Right ventricle myocardium superior (tissue), 1 donor: ENCODE results near the gene SH3GL3. TPM values are rescaled to one million over a fixed set of nuclear protein-coding genes. Genes with fewer than 3 reads are reported as not detected.

Experiments used
- ATAC-seq: fragments of 200-7000 bp; cut with Tn5 transposase; one replicate; pipeline ENCODE4 v1.9.1; 2020; ENCODE audit warnings: mild to moderate bottlenecking; ENCODE audit not compliant: poor library complexity
- DNase-seq: peaks from one replicate; pipeline ENCODE4 v3.0.0-alpha.2; 2020
- intact Hi-C: fragments of 100-400 bp; cut with DNase I; formaldehyde crosslinking; loops from one replicate; pipeline ENCODE4 v1.11.2; 2022
- total RNA-seq: library from RNA; stranded (reverse); fragmentation: NEBNext Ultra II Directional; extraction: Animal tissue kit (Norgen Biotek cat#: 25700); gene quantifications from one replicate; pipeline ENCODE4 v1.2.1, GENCODE V29; 2021
- donor health status: DM: no; HTN: yes; CAD: no; lungs with severe emphysema.

SH3GL3 gene
- total RNA-seq, 1 donor from 2014 or later = not detected

- ATAC-seq (no peak), DNase-seq (no peak)
- intact Hi-C loops = no loop called here
Measured at GRCh38 chr15:83491486-83491885, 44.3 kb downstream of the SH3GL3 start.

GRCh38 chr15:83496766-83497165, 49.6 kb downstream of the SH3GL3 start:
- intact Hi-C loops = no loop called here
- ATAC-seq (no peak), DNase-seq (no peak)

GRCh38 chr15:83498374-83498773, 51.2 kb downstream of the SH3GL3 start:
- intact Hi-C loops = no loop called here
- no peak for DNase-seq
- no peak for ATAC-seq

GRCh38 chr15:83498801-83499200, 51.7 kb downstream of the SH3GL3 start:
- DNase-seq (no peak), ATAC-seq (no peak)
- intact Hi-C loops = no loop called here

- DNase-seq = no peak
- ATAC-seq = no peak
- intact Hi-C loops = no loop called here
Measured at GRCh38 chr15:83499476-83499875, 52.3 kb downstream of the SH3GL3 start.

- intact Hi-C loops = no loop called here
- ATAC-seq = no peak
- no peak for DNase-seq
Measured at GRCh38 chr15:83503595-83504364, 56.6 kb downstream of the SH3GL3 start.

- intact Hi-C loops = no loop called here
- DNase-seq (no peak), ATAC-seq (no peak)
Measured at GRCh38 chr15:83504365-83504764, 57.2 kb downstream of the SH3GL3 start.

- intact Hi-C loops = no loop called here
Measured at GRCh38 chr15:83510001-83510400, 62.9 kb downstream of the SH3GL3 start.

GRCh38 chr15:83512459-83512858, 65.3 kb downstream of the SH3GL3 start:
- intact Hi-C loops = no loop called here
- DNase-seq (no peak), ATAC-seq (no peak)

More at GRCh38 chr15:83510001-83510400, 62.9 kb downstream of the SH3GL3 start:
- ATAC-seq (no peak), DNase-seq (no peak)

- ATAC-seq (no peak), DNase-seq (no peak)
- intact Hi-C loops = no loop called here
Measured at GRCh38 chr15:83514584-83514983, 67.4 kb downstream of the SH3GL3 start.

- ATAC-seq (no peak), DNase-seq (no peak)
- intact Hi-C loops = no loop called here
Measured at GRCh38 chr15:83515164-83515563, 68.0 kb downstream of the SH3GL3 start.

- DNase-seq (no peak), ATAC-seq (no peak)
- intact Hi-C loops = no loop called here
Measured at GRCh38 chr15:83516935-83517334, 69.8 kb downstream of the SH3GL3 start.

- intact Hi-C loops = no loop called here
- DNase-seq = no peak
- ATAC-seq = no peak
Measured at GRCh38 chr15:83526319-83526718, 79.2 kb downstream of the SH3GL3 start.

GRCh38 chr15:83533410-83533962, 86.3 kb downstream of the SH3GL3 start:
- ATAC-seq (no peak), DNase-seq (no peak)
- intact Hi-C loops = no loop called here

- intact Hi-C loops = no loop called here
- ATAC-seq (no peak), DNase-seq (no peak)
Measured at GRCh38 chr15:83537606-83538005, 90.5 kb downstream of the SH3GL3 start.

- no peak for ATAC-seq
- intact Hi-C loops = no loop called here
- DNase-seq = no peak
Measured at GRCh38 chr15:83538682-83539081, 91.5 kb downstream of the SH3GL3 start.

GRCh38 chr15:83545804-83546511, 98.8 kb downstream of the SH3GL3 start:
- intact Hi-C loops = no loop called here
- ATAC-seq = no peak
- DNase-seq = no peak

- intact Hi-C loops = no loop called here
Measured at GRCh38 chr15:83546512-83546888, 99.4 kb downstream of the SH3GL3 start.

GRCh38 chr15:83547168-83547567, 100.0 kb downstream of the SH3GL3 start:
- intact Hi-C loops = no loop called here
- DNase-seq = no peak
- ATAC-seq = no peak

More at GRCh38 chr15:83546512-83546888, 99.4 kb downstream of the SH3GL3 start:
- DNase-seq (no peak), ATAC-seq (no peak)

GRCh38 chr15:83549623-83550022, 102.5 kb downstream of the SH3GL3 start:
- ATAC-seq = no peak
- no peak for DNase-seq
- intact Hi-C loops = no loop called here
